Measurements from ENCODE around the gene PDXK. TPM values are rescaled to one million over a fixed set of nuclear protein-coding genes. Genes with fewer than 3 reads are reported as not detected.
A peak's percentile ranks its signal among the peaks of the same experiment; 100 is the strongest.

PDXK gene
- total and polyA plus RNA-seq, 2 of the 13 experiments (the other 11 are each of a cell fraction or from before 2014, with no cell fraction given): 114 to 184 TPM

DNA sequence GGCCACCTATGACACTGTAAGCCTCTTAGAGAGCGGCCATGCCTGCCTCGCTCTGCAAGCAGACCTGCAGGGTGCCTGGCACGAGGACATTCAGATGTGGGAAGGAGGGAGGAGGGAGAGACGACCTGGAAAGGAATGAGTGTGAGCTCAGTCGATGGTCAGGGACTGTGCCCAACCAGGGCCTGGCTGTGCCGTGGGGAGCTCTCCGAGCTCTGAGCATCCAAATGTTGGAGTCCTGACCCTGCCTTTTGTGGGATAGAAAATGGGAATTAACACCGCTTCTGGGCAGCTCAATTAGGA is 49.9 kb downstream of the PDXK start:
- Histone ChIP-seq H2AFZ (ENCODE audit: low read length) (no peak overlapping the region), H3K4me3 (replicated peaks in 1 of 3; ENCODE audit: insufficient read depth in 1 of 3, low read depth in 2 of 3, low read length in 3 of 3) (no peak overlapping the region), H3K4me1 (ENCODE audit: insufficient read depth, low read length) (peaks cover 33% of the 10 kb centered on the region), H3K9ac (ENCODE audit: insufficient read depth, low read depth, low read length) (no peak overlapping the region), H4K20me1 (ENCODE audit: insufficient read depth, low read length) (no peaks in the 10 kb centered on the region), H3K9me3 (ENCODE audit: low read length) (no peaks in the 10 kb centered on the region), H3K36me3 (replicated peaks in 1 of 2; ENCODE audit: control insufficient read depth in 1 of 2, insufficient read depth in 2 of 2, low read length in 2 of 2) (peaks cover 0 to 8% of the 10 kb centered on the region in 2 experiments; a peak in 2 of 5 replicates), H3K27me3 (ENCODE audit: control insufficient read depth in 1 of 2, insufficient read depth in 2 of 2, low read length in 2 of 2) (no peaks in the 10 kb centered on the region), H3K79me2 (ENCODE audit: insufficient read depth, low read length) (no peaks in the 10 kb centered on the region), H3K27ac (ENCODE audit: extremely low read length, insufficient read depth, low read length) (no peak overlapping the region), H3K4me2 (ENCODE audit: low read depth, low read length) (no peak overlapping the region)
- TF ChIP-seq ZSCAN29 (CRISPR knock-in tag; conservative IDR thresholded peaks at IDR 0.05) (no peak), CBX1 (IDR thresholded peaks at IDR 0.05; ENCODE audit: low read depth) (no peak), ZNF546 (CRISPR knock-in tag; conservative IDR thresholded peaks at IDR 0.05) (no peak), ZBTB38 (CRISPR knock-in tag; IDR thresholded peaks at IDR 0.05) (no peak), MAFF (IDR thresholded peaks at IDR 0.05; ENCODE audit: low read depth, low read length) (no peak), ESRRA (CRISPR knock-in tag; IDR thresholded peaks at IDR 0.05; ENCODE audit: low read depth) (no peak), MED13 (CRISPR knock-in tag; IDR thresholded peaks at IDR 0.05) (no peak), KLF9 (CRISPR knock-in tag; IDR thresholded peaks at IDR 0.05; ENCODE audit: low read depth) (no peak)
- no TSS peak for BruUV-seq (replicated peaks)
- in situ Hi-C loops (cut with HindIII; ENCODE audit: extremely low pct_ligation_motif_present, low pct_unique_long_range_greater_than_20kb) (no loop called here), intact Hi-C loops (cut with micrococcal nuclease; ENCODE audit: unreplicated experiment) (no loop called here)
- WGBS (ENCODE audit: low lambda C conversion rate): 79% methylated on average over 8 of the region's 8 CpGs
- CTCF ChIA-PET (ENCODE audit: low intra/inter-chr PET ratio, low total read pairs): no interaction called here
- POLR2A ChIA-PET: no interaction called here
- no peak for FAIRE-seq
- DNase-seq (ENCODE audit: low spot score): no peak
- peak; percentile 11 for ATAC-seq

DNA sequence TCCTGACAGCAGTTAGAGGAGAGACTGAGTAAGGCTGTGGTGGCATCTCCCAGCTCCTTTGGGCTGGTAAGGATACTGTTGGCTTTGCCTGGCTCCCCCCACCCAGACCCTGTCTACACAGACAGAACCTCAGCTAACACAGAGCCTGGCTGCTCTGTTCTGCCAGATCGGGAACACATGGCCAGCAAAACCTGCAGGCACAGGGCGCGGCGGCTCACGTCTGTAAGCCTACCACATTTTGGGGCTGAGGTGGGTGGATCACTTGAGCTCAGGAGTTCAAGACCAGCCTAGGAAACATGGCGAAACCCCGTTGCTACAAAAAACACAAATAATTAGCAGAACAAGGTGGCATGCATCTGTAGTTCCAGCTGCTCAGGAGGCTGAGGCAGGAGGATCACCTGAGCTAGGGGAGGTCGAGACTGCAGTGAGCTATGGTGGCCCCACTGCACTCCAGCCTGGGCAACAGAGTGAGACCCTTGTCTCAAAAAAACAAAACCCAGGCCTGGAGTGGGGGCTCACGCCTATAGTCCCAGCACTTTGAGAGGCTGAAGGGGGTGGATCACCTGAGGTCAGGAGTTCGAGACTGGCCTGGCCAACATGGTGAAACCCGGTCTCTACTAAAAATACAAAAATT is 50.5 kb downstream of the PDXK start:
- H3K9ac ChIP-seq (ENCODE audit: insufficient read depth, low read depth, low read length): no peak overlapping the region
- BruUV-seq (replicated peaks): no TSS peak
- H2AFZ ChIP-seq (ENCODE audit: low read length): no peak overlapping the region
- peaks cover 39% of the 10 kb centered on the region for H3K4me1 ChIP-seq (ENCODE audit: insufficient read depth, low read length)
- WGBS (ENCODE audit: low lambda C conversion rate): 93% methylated on average over 10 of the region's 11 CpGs
- in situ Hi-C loops (cut with HindIII; ENCODE audit: extremely low pct_ligation_motif_present, low pct_unique_long_range_greater_than_20kb) (no loop called here), intact Hi-C loops (cut with micrococcal nuclease; ENCODE audit: unreplicated experiment) (no loop called here)
- no peak overlapping the region for H3K4me3 ChIP-seq (replicated peaks in 1 of 3; ENCODE audit: insufficient read depth in 1 of 3, low read depth in 2 of 3, low read length in 3 of 3)
- H3K4me2 ChIP-seq (ENCODE audit: low read depth, low read length): no peak overlapping the region
- H3K9me3 ChIP-seq (ENCODE audit: low read length): no peaks in the 10 kb centered on the region
- H3K36me3 ChIP-seq (replicated peaks in 1 of 2; ENCODE audit: control insufficient read depth in 1 of 2, insufficient read depth in 2 of 2, low read length in 2 of 2): peaks cover 3 to 13% of the 10 kb centered on the region in 2 experiments; a peak in 3 of 5 replicates
- DNase-seq (ENCODE audit: low spot score): no peak
- ATAC-seq: no peak
- ChIA-PET CTCF (ENCODE audit: low intra/inter-chr PET ratio, low total read pairs) (no interaction called here), POLR2A (no interaction called here)
- no peaks in the 10 kb centered on the region for H3K27me3 ChIP-seq (ENCODE audit: control insufficient read depth in 1 of 2, insufficient read depth in 2 of 2, low read length in 2 of 2)
- no peaks in the 10 kb centered on the region for H3K79me2 ChIP-seq (ENCODE audit: insufficient read depth, low read length)
- H3K27ac ChIP-seq (ENCODE audit: extremely low read length, insufficient read depth, low read length): no peak overlapping the region
- no peaks in the 10 kb centered on the region for H4K20me1 ChIP-seq (ENCODE audit: insufficient read depth, low read length)
- FAIRE-seq: no peak
- no peak for TF ChIP-seq MZF1 (CRISPR knock-in tag; IDR thresholded peaks at IDR 0.05; ENCODE audit: borderline replicate concordance)
- TF ChIP-seq SOX6 (IDR thresholded peaks at IDR 0.05): no peak
- TF ChIP-seq SOX6 (CRISPR knock-in tag; IDR thresholded peaks at IDR 0.05): no peak
- TF ChIP-seq ZNF33B (CRISPR knock-in tag; IDR thresholded peaks at IDR 0.05): no peak
- TF ChIP-seq, protein P1, sequence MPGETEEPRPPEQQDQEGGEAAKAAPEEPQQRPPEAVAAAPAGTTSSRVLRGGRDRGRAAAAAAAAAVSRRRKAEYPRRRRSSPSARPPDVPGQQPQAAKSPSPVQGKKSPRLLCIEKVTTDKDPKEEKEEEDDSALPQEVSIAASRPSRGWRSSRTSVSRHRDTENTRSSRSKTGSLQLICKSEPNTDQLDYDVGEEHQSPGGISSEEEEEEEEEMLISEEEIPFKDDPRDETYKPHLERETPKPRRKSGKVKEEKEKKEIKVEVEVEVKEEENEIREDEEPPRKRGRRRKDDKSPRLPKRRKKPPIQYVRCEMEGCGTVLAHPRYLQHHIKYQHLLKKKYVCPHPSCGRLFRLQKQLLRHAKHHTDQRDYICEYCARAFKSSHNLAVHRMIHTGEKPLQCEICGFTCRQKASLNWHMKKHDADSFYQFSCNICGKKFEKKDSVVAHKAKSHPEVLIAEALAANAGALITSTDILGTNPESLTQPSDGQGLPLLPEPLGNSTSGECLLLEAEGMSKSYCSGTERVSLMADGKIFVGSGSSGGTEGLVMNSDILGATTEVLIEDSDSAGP (CRISPR knock-in tag; IDR thresholded peaks at IDR 0.05; ENCODE audit: borderline replicate concordance): no peak
- TF ChIP-seq ZNF3 (CRISPR knock-in tag; IDR thresholded peaks at IDR 0.05): no peak
- no peak for TF ChIP-seq HDAC6 (IDR thresholded peaks at IDR 0.05; ENCODE audit: low read depth, low read length)
- no peak for TF ChIP-seq FOSL1 (CRISPR knock-in tag; IDR thresholded peaks at IDR 0.05; ENCODE audit: borderline replicate concordance)
- TF ChIP-seq ELF3 (CRISPR knock-in tag; IDR thresholded peaks at IDR 0.05): no peak
- TF ChIP-seq, protein P2, sequence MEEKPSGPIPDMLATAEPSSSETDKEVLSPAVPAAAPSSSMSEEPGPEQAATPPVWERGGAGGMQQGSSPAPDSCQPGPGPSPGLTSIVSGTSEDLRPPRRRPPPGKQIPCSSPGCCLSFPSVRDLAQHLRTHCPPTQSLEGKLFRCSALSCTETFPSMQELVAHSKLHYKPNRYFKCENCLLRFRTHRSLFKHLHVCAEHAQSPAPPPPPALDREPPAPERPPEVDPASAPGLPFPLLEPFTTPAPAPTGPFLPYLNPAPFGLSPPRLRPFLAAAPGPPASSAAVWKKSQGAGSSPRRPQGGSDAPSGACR (CRISPR knock-in tag; IDR thresholded peaks at IDR 0.05): no peak
- TF ChIP-seq ZNF451 (CRISPR knock-in tag; IDR thresholded peaks at IDR 0.05): no peak

Measured in HepG2 (cell line).